CD4-positive, alpha-beta T cell treated with Interferon alpha-2 for 1 hour (primary cell): ENCODE measurements around the gene ASB8.
"Not testable (repeated sequence)": the region's sequence is repeated elsewhere in the genome, so short reads cannot be mapped to it uniquely, and the experiment has no call there.

Source experiments
- DNase-seq, 2 donors: peaks; one replicate each; pipeline ENCODE4 v3.0.0-alpha.2; 2020 to 2022

The ASB8 gene

GRCh38 chr12:48182631-48183030, 25.3 kb upstream of the ASB8 start:
- DNase-seq: peak in 1 of 2 donors; percentile 21

- DNase-seq: no peak
Observed at GRCh38 chr12:48180857-48181495, 23.7 kb upstream of the ASB8 start.

GRCh38 chr12:48180424-48180823, 23.1 kb upstream of the ASB8 start:
- no peak for DNase-seq

- DNase-seq: no peak
Observed at GRCh38 chr12:48179466-48179865, 22.2 kb upstream of the ASB8 start.

GRCh38 chr12:48177982-48178381, 20.7 kb upstream of the ASB8 start:
- DNase-seq: no peak

GRCh38 chr12:48176417-48176751, 19.1 kb upstream of the ASB8 start:
- no peak for DNase-seq

GRCh38 chr12:48175613-48176416, 18.5 kb upstream of the ASB8 start:
- no peak for DNase-seq

- no peak for DNase-seq
Observed at GRCh38 chr12:48169011-48169410, 11.7 kb upstream of the ASB8 start.

GRCh38 chr12:48165089-48165981, 8.0 kb upstream of the ASB8 start:
- DNase-seq: peak; percentile 65 to 80

- no peak for DNase-seq
Observed at GRCh38 chr12:48164451-48164850, 7.1 kb upstream of the ASB8 start.

- no peak for DNase-seq
Observed at GRCh38 chr12:48163150-48163747, 5.9 kb upstream of the ASB8 start.

GRCh38 chr12:48160807-48161206, 3.5 kb upstream of the ASB8 start:
- DNase-seq: no peak

- no peak for DNase-seq
Observed at GRCh38 chr12:48160046-48160445, 2.7 kb upstream of the ASB8 start.

- peak in 1 of 2 donors; percentile 13 for DNase-seq
Observed at GRCh38 chr12:48157889-48158370, 615 bp upstream of the ASB8 start.

- DNase-seq: no peak
Observed at GRCh38 chr12:48156652-48157017, 680 bp downstream of the ASB8 start.

GRCh38 chr12:48155786-48156185, 1.5 kb downstream of the ASB8 start:
- not testable (repeated sequence) for DNase-seq

GRCh38 chr12:48151103-48151771, 6.1 kb downstream of the ASB8 start:
- no peak for DNase-seq

GRCh38 chr12:48145981-48146380, 11.3 kb downstream of the ASB8 start:
- DNase-seq: no peak

GRCh38 chr12:48143898-48144297, 13.4 kb downstream of the ASB8 start:
- no peak for DNase-seq

GRCh38 chr12:48142818-48143674, 14.3 kb downstream of the ASB8 start:
- DNase-seq: no peak

GRCh38 chr12:48135027-48135426, 22.3 kb downstream of the ASB8 start:
- DNase-seq: no peak
